Measurements from ENCODE around the gene MOB2. TPM values are rescaled to one million over a fixed set of nuclear protein-coding genes. Genes with fewer than 3 reads are reported as not detected.

Gene MOB2
- total and polyA plus RNA-seq, 9 of the 15 experiments (the other 6 are each of a cell fraction or from before 2014, with no cell fraction given), result 0.17 to 36.8 (median 19.2) TPM

- no peaks in the 10 kb centered on the region; the same call in 1 of the 2 replicates for H4K20me1 ChIP-seq (replicated peaks; ENCODE audit: control insufficient read depth, insufficient read depth, low read length)
- POLR2A ChIA-PET, result interaction anchor here (0.7 kb wide), 1 partner anchor 10 kb away, joined by 3 read pairs; the partner anchor contains the start of gene MOB2
- CTCF ChIA-PET (ENCODE audit: low intra/inter-chr PET ratio), result no interaction called here
- ATAC-seq (no peak), FAIRE-seq (no peak), DNase-seq (ENCODE audit: extremely low read depth in 1 of 4, low spot score in 3 of 4) (no peak)
- no peaks in the 10 kb centered on the region for H3K9me3 ChIP-seq (replicated peaks; ENCODE audit: control insufficient read depth, insufficient read depth, low read depth, low read length)
- H2AFZ ChIP-seq (ENCODE audit: low read depth, low read length), result no peak overlapping the region
- no peaks in the 10 kb centered on the region for H3K9me1 ChIP-seq (ENCODE audit: control insufficient read depth, insufficient read depth, low read length)
- H3K9ac ChIP-seq (ENCODE audit: insufficient read depth in 1 of 2, low read depth in 2 of 2, low read length in 2 of 2), result no peak overlapping the region
- no peaks in the 10 kb centered on the region for H3K27me3 ChIP-seq (ENCODE audit: control insufficient read depth in 2 of 2, insufficient read depth in 2 of 2, low read length in 2 of 2)
- no TSS peak for BruUV-seq (replicated peaks)
- 80% methylated on average over 19 of the region's 20 CpGs for WGBS (ENCODE audit: insufficient coverage, low coverage, missing lambda C conversion rate)
- H3K79me2 ChIP-seq (ENCODE audit: control insufficient read depth, insufficient read depth, low read length), result no peaks in the 10 kb centered on the region
- intact Hi-C loops (cut with micrococcal nuclease), result no loop called here
- peaks cover 9% of the 10 kb centered on the region; the same call in 1 of the 3 replicates for H3K36me3 ChIP-seq (ENCODE audit: control insufficient read depth, insufficient read depth, low read length)
- H3K27ac ChIP-seq (ENCODE audit: extremely low read depth, low read depth, low read length), result no peak overlapping the region
- no peak overlapping the region for H3K4me3 ChIP-seq
- H3K4me1 ChIP-seq (replicated peaks in 1 of 2; ENCODE audit: control insufficient read depth in 2 of 2, insufficient read depth in 2 of 2, low read length in 2 of 2), result no peaks in the 10 kb centered on the region; a peak in 1 of 5 replicates
- in situ Hi-C loops (cut with MboI), result no loop called here
- no peak overlapping the region for H3K4me2 ChIP-seq (ENCODE audit: insufficient read depth, low read length)
- TF ChIP-seq ZC3H8 (IDR thresholded peaks at IDR 0.05) (no peak), ATF6 (CRISPR knock-in tag; IDR thresholded peaks at IDR 0.05) (no peak), BRD9 (IDR thresholded peaks at IDR 0.05; ENCODE audit: low read depth, partially characterized antibody) (no peak), CLOCK (CRISPR knock-in tag; IDR thresholded peaks at IDR 0.05; ENCODE audit: borderline replicate concordance) (no peak)
These were observed 9.4 kb downstream of the MOB2 start for GRCh38 chr11:1476940-1477736.
